ENCODE measurements around the gene DAGLB. TPM values are rescaled to one million over a fixed set of nuclear protein-coding genes. Genes with fewer than 3 reads are reported as not detected.

The DAGLB gene, protein sequence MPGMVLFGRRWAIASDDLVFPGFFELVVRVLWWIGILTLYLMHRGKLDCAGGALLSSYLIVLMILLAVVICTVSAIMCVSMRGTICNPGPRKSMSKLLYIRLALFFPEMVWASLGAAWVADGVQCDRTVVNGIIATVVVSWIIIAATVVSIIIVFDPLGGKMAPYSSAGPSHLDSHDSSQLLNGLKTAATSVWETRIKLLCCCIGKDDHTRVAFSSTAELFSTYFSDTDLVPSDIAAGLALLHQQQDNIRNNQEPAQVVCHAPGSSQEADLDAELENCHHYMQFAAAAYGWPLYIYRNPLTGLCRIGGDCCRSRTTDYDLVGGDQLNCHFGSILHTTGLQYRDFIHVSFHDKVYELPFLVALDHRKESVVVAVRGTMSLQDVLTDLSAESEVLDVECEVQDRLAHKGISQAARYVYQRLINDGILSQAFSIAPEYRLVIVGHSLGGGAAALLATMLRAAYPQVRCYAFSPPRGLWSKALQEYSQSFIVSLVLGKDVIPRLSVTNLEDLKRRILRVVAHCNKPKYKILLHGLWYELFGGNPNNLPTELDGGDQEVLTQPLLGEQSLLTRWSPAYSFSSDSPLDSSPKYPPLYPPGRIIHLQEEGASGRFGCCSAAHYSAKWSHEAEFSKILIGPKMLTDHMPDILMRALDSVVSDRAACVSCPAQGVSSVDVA
- total RNA-seq: 12.1 and 16.2 TPM in 2 replicates

DNA sequence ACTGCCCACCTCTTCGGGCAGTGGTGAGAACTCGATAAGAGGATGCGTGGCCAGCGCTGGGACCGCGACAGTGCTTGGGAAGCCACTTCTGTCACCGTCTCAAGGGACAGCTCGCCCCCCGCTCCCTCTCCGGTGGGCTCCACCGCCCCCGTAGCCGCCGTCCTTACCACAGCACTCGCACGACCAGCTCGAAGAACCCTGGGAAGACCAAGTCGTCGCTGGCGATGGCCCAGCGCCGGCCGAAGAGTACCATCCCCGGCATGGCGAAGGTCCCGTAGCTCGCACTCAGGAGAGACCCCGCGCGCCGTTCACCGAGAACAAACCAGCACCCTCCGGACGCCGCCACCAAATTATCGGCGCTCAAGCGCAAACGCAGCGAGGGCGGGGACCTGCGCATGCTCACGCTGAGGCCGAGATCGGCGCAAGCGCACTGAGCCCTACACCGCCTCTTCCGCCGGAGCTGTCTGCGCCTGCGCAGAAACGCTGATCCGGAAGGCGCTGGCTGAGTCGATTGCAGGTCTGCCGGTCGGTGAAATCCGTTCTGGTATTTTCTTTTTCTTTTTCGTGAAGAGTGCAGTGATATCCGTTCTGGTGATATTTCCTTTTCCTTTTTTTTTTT lies at the start of gene DAGLB:
TSS of gene DAGLB (minus strand) at position 374 of the 619 bp plus-strand sequence. CDS start at position 262, 112 bp downstream.

Other genes with a start within 250 kb of the DAGLB start
- 38.2 and 52.0 TPM in 2 replicates for gene CYTH3, start 175.3 kb downstream of the DAGLB start, total RNA-seq
- gene FAM220A, start 99.0 kb downstream of the DAGLB start, total RNA-seq: 11.8 and 35.4 TPM in 2 replicates
- 66.5 and 66.9 TPM in 2 replicates for gene RAC1, start 73.4 kb downstream of the DAGLB start, total RNA-seq
- gene KDELR2, start 36.2 kb upstream of the DAGLB start, total RNA-seq: 198 and 214 TPM in 2 replicates
- not detected in 2 replicates for gene GRID2IP, start 103.5 kb upstream of the DAGLB start, total RNA-seq
- gene ZDHHC4, start 129.5 kb upstream of the DAGLB start, total RNA-seq: 34.0 and 38.6 TPM in 2 replicates
- gene INTS15, start 142.1 kb upstream of the DAGLB start, total RNA-seq: 9.6 and 19.4 TPM in 2 replicates
- gene ZNF853, start 167.7 kb upstream of the DAGLB start, total RNA-seq: under 0.01 TPM in 1 of 2 replicates, not detected in the other
- gene ZNF316, start 189.4 kb upstream of the DAGLB start, total RNA-seq: 9.6 and 14.1 TPM in 2 replicates

Measured in subcutaneous preadipocyte (primary cell).